AG09319 (cell line): ENCODE results near the gene SH2D3C.
A peak's percentile ranks its signal among the peaks of the same experiment; 100 is the strongest.

Experiments
- DNase-seq: peaks from one replicate; pipeline ENCODE4 v3.0.0-alpha.2; 2010; ENCODE audit warnings: low read depth; ENCODE audit errors: extremely low read depth
- CTCF ChIP-seq: IDR thresholded peaks from 2 replicates; pipeline ENCODE4 v1.5.1; 2011; ENCODE audit warnings: low read depth, mild to moderate bottlenecking, inconsistent platforms, low read length, moderate library complexity

SH2D3C gene

GRCh38 chr9:127697575-127697974 is 80.9 kb downstream of the SH2D3C start:
- no peak for DNase-seq
- TF ChIP-seq CTCF, result no peak

GRCh38 chr9:127694890-127695720 is 83.4 kb downstream of the SH2D3C start:
- peak; percentile 63 for DNase-seq

GRCh38 chr9:127693697-127694096 is 84.8 kb downstream of the SH2D3C start:
- no peak for DNase-seq
- TF ChIP-seq CTCF, result no peak

More at GRCh38 chr9:127694890-127695720, 83.4 kb downstream of the SH2D3C start:
- no peak for TF ChIP-seq CTCF

- DNase-seq, result no peak
- no peak for TF ChIP-seq CTCF
Measured at GRCh38 chr9:127693143-127693542, 85.3 kb downstream of the SH2D3C start.

GRCh38 chr9:127692071-127692470 is 86.4 kb downstream of the SH2D3C start:
- TF ChIP-seq CTCF, result no peak
- no peak for DNase-seq

GRCh38 chr9:127690735-127691134 is 87.7 kb downstream of the SH2D3C start:
- no peak for TF ChIP-seq CTCF
- DNase-seq, result no peak

GRCh38 chr9:127689329-127690000 is 89.0 kb downstream of the SH2D3C start:
- no peak for TF ChIP-seq CTCF
- DNase-seq, result no peak
